ENCODE data around the gene SCG5. TPM values are rescaled to one million over a fixed set of nuclear protein-coding genes. Genes with fewer than 3 reads are reported as not detected.

Gene SCG5
- total RNA-seq, 1 experiment from 2014 or later: 1.3 TPM

GRCh38 chr15:32656091-32656490, 14.6 kb downstream of the SCG5 start:
- H2AFZ ChIP-seq (ENCODE audit: low read length): no peak overlapping the region
- H3K9ac ChIP-seq (ENCODE audit: low read length): peak overlapping the region; percentile 30
- peak overlapping the region; percentile 62 for H3K27ac ChIP-seq (ENCODE audit: low read length)
- BruUV-seq (replicated peaks): no TSS peak
- H3K9me3 ChIP-seq (ENCODE audit: low read length): no peaks in the 10 kb centered on the region
- no peaks in the 10 kb centered on the region for H3K27me3 ChIP-seq (ENCODE audit: low read length)
- H3K4me1 ChIP-seq (ENCODE audit: insufficient read depth, low read length): peaks cover 66% of the 10 kb centered on the region
- H3K4me2 ChIP-seq (ENCODE audit: low read length): no peak overlapping the region
- no peak overlapping the region for H3K4me3 ChIP-seq (ENCODE audit: low read length)
- no peaks in the 10 kb centered on the region for H3K79me2 ChIP-seq (ENCODE audit: low read length)
- no peaks in the 10 kb centered on the region for H3K9me2 ChIP-seq (replicated peaks; ENCODE audit: low read length)
- intact Hi-C loops (cut with micrococcal nuclease): no loop called here
- DNase-seq (peak; percentile 44), ATAC-seq (no peak)
- peaks cover 9% of the 10 kb centered on the region for H3F3A ChIP-seq (ENCODE audit: low read length, unreplicated experiment)
- H4K20me1 ChIP-seq (ENCODE audit: low read length): no peaks in the 10 kb centered on the region
- POLR2A ChIA-PET (ENCODE audit: unreplicated experiment): no interaction called here
- no peak for TF ChIP-seq EZH2phosphoT487 (IDR thresholded peaks at IDR 0.05; ENCODE audit: borderline replicate concordance, low read length)
- TF ChIP-seq CTCF (conservative IDR thresholded peaks at IDR 0.05; ENCODE audit: low read depth, low read length): no peak
- TF ChIP-seq EZH2 (IDR thresholded peaks at IDR 0.05; ENCODE audit: low read length, unreplicated experiment): no peak
- CTCF ChIA-PET: interaction anchor here (0.7 kb wide), 1 partner anchor 169 kb away, joined by 3 read pairs; no protein-coding TSS in a partner anchor
- H3K36me3 ChIP-seq (ENCODE audit: low read depth, low read length): peaks cover 13% of the 10 kb centered on the region

DNA sequence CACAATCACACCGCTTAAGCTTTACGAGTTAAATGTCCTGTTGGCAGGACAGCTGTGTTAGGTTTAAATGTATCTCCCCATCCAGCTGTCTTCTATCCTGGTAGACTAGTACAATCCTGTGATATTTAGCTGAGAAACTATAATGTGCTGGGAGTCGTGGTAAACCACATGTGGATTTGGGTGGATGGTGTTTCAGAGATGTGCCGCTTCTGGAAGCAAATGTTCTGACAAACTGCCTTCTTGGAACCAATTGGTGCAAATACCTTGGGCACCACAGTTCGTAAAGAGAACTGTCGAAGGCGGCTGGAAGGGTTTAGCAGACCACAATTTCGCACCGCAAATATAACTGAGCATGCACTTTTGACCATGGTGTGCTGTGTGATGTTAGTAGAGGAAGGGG, 15.0 kb downstream of the SCG5 start:
- Histone ChIP-seq H3K36me3 (ENCODE audit: low read depth, low read length) (peaks cover 13% of the 10 kb centered on the region; the same call in 1 of the 2 replicates), H4K20me1 (ENCODE audit: low read length) (no peaks in the 10 kb centered on the region), H3K79me2 (ENCODE audit: low read length) (no peaks in the 10 kb centered on the region), H3K4me3 (ENCODE audit: low read length) (no peak overlapping the region), H3K27ac (ENCODE audit: low read length) (peak overlapping the region; percentile 62), H3K4me1 (ENCODE audit: insufficient read depth, low read length) (peaks cover 65% of the 10 kb centered on the region), H3K9me3 (ENCODE audit: low read length) (no peaks in the 10 kb centered on the region), H3K9ac (ENCODE audit: low read length) (peak overlapping the region; percentile 25; the same call in 1 of the 2 replicates), H3K27me3 (ENCODE audit: low read length) (no peaks in the 10 kb centered on the region), H2AFZ (ENCODE audit: low read length) (no peak overlapping the region), H3K9me2 (replicated peaks; ENCODE audit: low read length) (no peaks in the 10 kb centered on the region), H3K4me2 (ENCODE audit: low read length) (no peak overlapping the region), H3F3A (ENCODE audit: low read length, unreplicated experiment) (peaks cover 9% of the 10 kb centered on the region)
- no peak for DNase-seq
- CTCF ChIA-PET: no interaction called here
- intact Hi-C loops (cut with micrococcal nuclease): no loop called here
- POLR2A ChIA-PET (ENCODE audit: unreplicated experiment): no interaction called here
- TF ChIP-seq CTCF (conservative IDR thresholded peaks at IDR 0.05; ENCODE audit: low read depth, low read length) (no peak), EZH2phosphoT487 (IDR thresholded peaks at IDR 0.05; ENCODE audit: borderline replicate concordance, low read length) (no peak), EZH2 (IDR thresholded peaks at IDR 0.05; ENCODE audit: low read length, unreplicated experiment) (no peak)
- no peak for ATAC-seq
- no TSS peak for BruUV-seq (replicated peaks)

GRCh38 chr15:32657198-32657883, 15.8 kb downstream of the SCG5 start:
- Histone ChIP-seq H3F3A (ENCODE audit: low read length, unreplicated experiment) (peaks cover 9% of the 10 kb centered on the region), H3K79me2 (ENCODE audit: low read length) (no peaks in the 10 kb centered on the region), H3K9me3 (ENCODE audit: low read length) (no peaks in the 10 kb centered on the region), H3K4me3 (ENCODE audit: low read length) (no peak overlapping the region), H3K36me3 (ENCODE audit: low read depth, low read length) (peaks cover 13% of the 10 kb centered on the region; the same call in 1 of the 2 replicates), H3K9me2 (replicated peaks; ENCODE audit: low read length) (no peaks in the 10 kb centered on the region), H3K4me2 (ENCODE audit: low read length) (peak overlapping the region; percentile 47), H3K9ac (ENCODE audit: low read length) (0 out of 2 replicates have a peak overlapping the region, but pooled peaks have one; percentile 25), H2AFZ (ENCODE audit: low read length) (no peak overlapping the region), H3K4me1 (ENCODE audit: insufficient read depth, low read length) (peaks cover 58% of the 10 kb centered on the region), H3K27me3 (ENCODE audit: low read length) (no peaks in the 10 kb centered on the region), H3K27ac (ENCODE audit: low read length) (peak overlapping the region; percentile 90), H4K20me1 (ENCODE audit: low read length) (no peaks in the 10 kb centered on the region)
- DNase-seq (peak; percentile 58), ATAC-seq (peak; percentile 19)
- ChIA-PET CTCF (interaction anchor here (0.6 to 1.2 kb wide), 2 partner anchors 8 to 124 kb away, joined by 3 to 5 read pairs; no protein-coding TSS in a partner anchor), POLR2A (ENCODE audit: unreplicated experiment) (interaction anchor here (0.6 kb wide), 1 partner anchor 411 kb away, joined by 7 read pairs; no protein-coding TSS in a partner anchor)
- intact Hi-C loops (cut with micrococcal nuclease): no loop called here
- no peak for TF ChIP-seq EZH2phosphoT487 (IDR thresholded peaks at IDR 0.05; ENCODE audit: borderline replicate concordance, low read length)
- TF ChIP-seq CTCF (conservative IDR thresholded peaks at IDR 0.05; ENCODE audit: low read depth, low read length): peak; percentile 53
- BruUV-seq (replicated peaks): no TSS peak

Data from PC-3 (cell line).